Liver (tissue), 9 donors: Measurements from ENCODE around the gene SLMAP. TPM values are rescaled to one million over a fixed set of nuclear protein-coding genes. Genes with fewer than 3 reads are reported as not detected.

Source experiments
- DNase-seq: peaks from one replicate; pipeline ENCODE4 v3.0.0-alpha.2; 2017; ENCODE audit warnings: low spot score
- H3K27ac ChIP-seq, 2 donors: one replicate each; pipeline ENCODE4 v1.7.0; 2013; ENCODE audit warnings: inconsistent platforms in 2 of 2, low read length in 2 of 2, control low read depth in 1 of 2, low read depth in 1 of 2, mild to moderate bottlenecking in 1 of 2
- H3K27me3 ChIP-seq, 4 donors: one replicate each; pipeline versions ENCODE4 v1.6.1 to v1.7.0; 2013; ENCODE audit warnings: low read length in 3 of 4, inconsistent platforms in 1 of 4, mild to moderate bottlenecking in 1 of 4, moderate library complexity in 1 of 4; ENCODE audit not compliant: control insufficient read depth in 4 of 4, insufficient read depth in 4 of 4
- H3K36me3 ChIP-seq, 4 donors: one replicate each; pipeline versions ENCODE4 v1.6.1 to v1.7.0; 2013; ENCODE audit warnings: low read length in 3 of 4, mild to moderate bottlenecking in 3 of 4, low read depth in 1 of 4, moderate library complexity in 1 of 4; ENCODE audit not compliant: control insufficient read depth in 4 of 4, insufficient read depth in 3 of 4
- H3K4me1 ChIP-seq, 4 donors: one replicate each; pipeline versions ENCODE4 v1.6.1 to v1.7.0; 2013; ENCODE audit warnings: low read length in 3 of 4, mild to moderate bottlenecking in 3 of 4, moderate library complexity in 1 of 4; ENCODE audit not compliant: control insufficient read depth in 4 of 4, insufficient read depth in 4 of 4
- H3K4me3 ChIP-seq, 3 donors: one replicate each; pipeline versions ENCODE4 v1.6.1 to v1.7.0; 2013; ENCODE audit warnings: low read length in 3 of 3, control low read depth in 1 of 3, low read depth in 1 of 3, mild to moderate bottlenecking in 1 of 3
- H3K9ac ChIP-seq, 2 donors: one replicate each; pipeline ENCODE4 v1.7.0; 2013; ENCODE audit warnings: low read length in 2 of 2, mild to moderate bottlenecking in 2 of 2, moderate library complexity in 2 of 2, control low read depth in 1 of 2, low read depth in 1 of 2
- H3K9me3 ChIP-seq, 4 donors: one replicate each; pipeline versions ENCODE4 v1.6.1 to v1.7.0; 2013; ENCODE audit warnings: low read length in 3 of 4; ENCODE audit not compliant: control insufficient read depth in 4 of 4
- EGR1 ChIP-seq, 2 donors: IDR thresholded peaks; 2 replicates each; pipeline ENCODE4 v1.6.1; 2016 to 2018; ENCODE audit warnings: antibody characterized with exemption in 2 of 2, low read depth in 2 of 2
- FOXA1 ChIP-seq: IDR thresholded peaks from 2 replicates; pipeline ENCODE4 v1.6.1; 2016; ENCODE audit warnings: antibody characterized with exemption
- FOXA2 ChIP-seq: IDR thresholded peaks from 2 replicates; pipeline ENCODE4 v1.6.1; 2016; ENCODE audit warnings: antibody characterized with exemption
- GABPA ChIP-seq, 2 donors: IDR thresholded peaks in 1 of 2; conservative IDR thresholded peaks in 1 of 2; 2 replicates each; pipeline ENCODE4 v1.6.1; 2016; ENCODE audit warnings: antibody characterized with exemption in 2 of 2, mild to moderate bottlenecking in 1 of 2, moderate library complexity in 1 of 2
- HNF4A ChIP-seq, 2 donors: conservative IDR thresholded peaks; 2 replicates each; pipeline ENCODE4 v1.6.1; 2016; ENCODE audit warnings: antibody characterized with exemption in 2 of 2, mild to moderate bottlenecking in 2 of 2
- HNF4G ChIP-seq: IDR thresholded peaks from 2 replicates; pipeline ENCODE4 v1.6.1; 2016; ENCODE audit warnings: antibody characterized with exemption
- JUND ChIP-seq, 2 donors: IDR thresholded peaks; 2 replicates each; pipeline ENCODE4 v1.6.1; 2016; ENCODE audit warnings: antibody characterized with exemption in 2 of 2
- NR2F2 ChIP-seq: IDR thresholded peaks from 2 replicates; pipeline ENCODE4 v1.6.1; 2016; ENCODE audit warnings: antibody characterized with exemption
- RAD21 ChIP-seq, 2 donors: IDR thresholded peaks; 2 replicates each; pipeline ENCODE4 v1.6.1; 2016; ENCODE audit warnings: antibody characterized with exemption in 2 of 2, mild to moderate bottlenecking in 2 of 2
- RXRA ChIP-seq, 2 donors: IDR thresholded peaks; 2 replicates each; pipeline ENCODE4 v1.6.1; 2017 to 2018; ENCODE audit warnings: antibody characterized with exemption in 2 of 2, mild to moderate bottlenecking in 1 of 2
- SP1 ChIP-seq: IDR thresholded peaks from 2 replicates; pipeline ENCODE4 v1.6.1; 2018; ENCODE audit warnings: antibody characterized with exemption, mild to moderate bottlenecking
- TAF1 ChIP-seq: conservative IDR thresholded peaks from 2 replicates; pipeline ENCODE4 v1.6.1; 2016; ENCODE audit warnings: antibody characterized with exemption, mild to moderate bottlenecking
- YY1 ChIP-seq: IDR thresholded peaks from 2 replicates; pipeline ENCODE4 v1.6.1; 2016; ENCODE audit warnings: antibody characterized with exemption, mild to moderate bottlenecking
- WGBS: extraction: QIAGEN DNeasy Blood & Tissue Kit; methylation state at CpG from one replicate; pipeline ENCODE4 v1.1.7; 2013; 5-methylcytosine and 5-hydroxymethylcytosine counted together
- polyA plus RNA-seq, 2 donors: library from polyadenylated mRNA; stranded (reverse) in 1 of 2; unstranded in 1 of 2; fragments of 200-250 nt in 1 of 2; fragments of >200 nt in 1 of 2; fragmentation: Nextera tagmentation in 1 of 2; extraction: Ambion mirVana in 1 of 2; gene quantifications; one replicate each; pipeline versions ENCODE4 v1.2.1 to v1.2.3, GENCODE V29; 2013 to 2015
- total RNA-seq, 2 donors: library from RNA; depleted of rRNA; stranded (reverse); fragments of >200 nt; gene quantifications; one replicate each; pipeline ENCODE4 v1.2.3, GENCODE V29; 2014
- TF ChIP-seq, protein P1 (sequence below): IDR thresholded peaks from 2 replicates; pipeline ENCODE4 v1.6.1; 2016; ENCODE audit warnings: antibody characterized with exemption
- TF ChIP-seq, protein P2 (sequence below): IDR thresholded peaks from 2 replicates; pipeline ENCODE4 v1.6.1; 2016; ENCODE audit warnings: antibody characterized with exemption
- TF ChIP-seq, protein P3 (sequence below): IDR thresholded peaks from 2 replicates; pipeline ENCODE4 v1.6.1; 2016; ENCODE audit warnings: antibody characterized with exemption, mild to moderate bottlenecking
- donor health status: healthy.
- donor health status: healthy.
- donor health status: healthy.
- donor health status: healthy.
- donor health status: healthy.

SLMAP gene
- total and polyA plus RNA-seq, 4 donors: 10.2 to 37.8 (median 19.4) TPM

DNA sequence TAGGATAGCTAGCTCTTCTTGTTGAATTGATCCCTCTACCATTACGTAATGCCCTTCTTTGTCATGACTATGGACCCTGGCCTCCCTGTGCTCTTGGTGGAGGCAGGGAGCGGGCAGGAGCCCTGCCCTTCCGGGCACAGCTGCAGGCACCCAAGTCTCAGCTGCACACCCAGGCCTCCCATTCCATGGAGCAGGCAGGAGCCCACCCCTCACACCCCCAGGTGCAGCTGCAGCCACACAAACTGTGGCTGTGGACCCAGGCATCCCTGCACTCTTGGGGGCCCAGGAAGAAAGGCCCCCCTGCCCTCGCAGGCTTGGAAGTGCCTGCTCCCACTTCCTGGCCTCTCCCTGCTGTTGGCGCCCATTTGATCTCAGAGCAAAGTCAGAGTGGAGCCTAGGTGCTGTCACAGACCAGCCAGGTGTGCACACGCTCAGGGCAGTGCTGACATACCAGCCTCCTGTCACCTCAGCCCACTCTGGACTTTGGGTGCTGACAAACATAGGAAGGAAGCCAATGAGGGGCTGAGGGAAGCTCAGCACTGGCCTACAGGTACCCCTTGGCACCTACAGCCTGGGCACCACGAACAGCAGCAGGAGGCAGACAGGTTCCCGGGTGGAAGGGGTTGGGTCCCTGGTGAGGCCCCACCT is 53.0 kb downstream of the SLMAP start:
- H3K4me1 ChIP-seq: peaks cover 0 to 7% (median 3%) of the 10 kb centered on the region in 4 donors
- no peak overlapping the region for H3K4me3 ChIP-seq
- WGBS: 87% methylated on average over 8 of the region's 8 CpGs
- no peak overlapping the region for H3K27ac ChIP-seq
- no peaks in the 10 kb centered on the region for H3K9me3 ChIP-seq
- no peak overlapping the region for H3K9ac ChIP-seq
- DNase-seq: no peak
- H3K36me3 ChIP-seq: no peaks in the 10 kb centered on the region
- H3K27me3 ChIP-seq: no peaks in the 10 kb centered on the region
- TF ChIP-seq, protein P1, sequence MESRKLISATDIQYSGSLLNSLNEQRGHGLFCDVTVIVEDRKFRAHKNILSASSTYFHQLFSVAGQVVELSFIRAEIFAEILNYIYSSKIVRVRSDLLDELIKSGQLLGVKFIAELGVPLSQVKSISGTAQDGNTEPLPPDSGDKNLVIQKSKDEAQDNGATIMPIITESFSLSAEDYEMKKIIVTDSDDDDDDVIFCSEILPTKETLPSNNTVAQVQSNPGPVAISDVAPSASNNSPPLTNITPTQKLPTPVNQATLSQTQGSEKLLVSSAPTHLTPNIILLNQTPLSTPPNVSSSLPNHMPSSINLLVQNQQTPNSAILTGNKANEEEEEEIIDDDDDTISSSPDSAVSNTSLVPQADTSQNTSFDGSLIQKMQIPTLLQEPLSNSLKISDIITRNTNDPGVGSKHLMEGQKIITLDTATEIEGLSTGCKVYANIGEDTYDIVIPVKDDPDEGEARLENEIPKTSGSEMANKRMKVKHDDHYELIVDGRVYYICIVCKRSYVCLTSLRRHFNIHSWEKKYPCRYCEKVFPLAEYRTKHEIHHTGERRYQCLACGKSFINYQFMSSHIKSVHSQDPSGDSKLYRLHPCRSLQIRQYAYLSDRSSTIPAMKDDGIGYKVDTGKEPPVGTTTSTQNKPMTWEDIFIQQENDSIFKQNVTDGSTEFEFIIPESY: no peak
- TF ChIP-seq JUND (IDR thresholded peaks at IDR 0.05): no peak
- TF ChIP-seq, protein P2, sequence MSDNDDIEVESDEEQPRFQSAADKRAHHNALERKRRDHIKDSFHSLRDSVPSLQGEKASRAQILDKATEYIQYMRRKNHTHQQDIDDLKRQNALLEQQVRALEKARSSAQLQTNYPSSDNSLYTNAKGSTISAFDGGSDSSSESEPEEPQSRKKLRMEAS: no peak
- TF ChIP-seq NR2F2: no peak
- no peak for TF ChIP-seq FOXA2
- TF ChIP-seq HNF4G: no peak
- TF ChIP-seq, protein P3, sequence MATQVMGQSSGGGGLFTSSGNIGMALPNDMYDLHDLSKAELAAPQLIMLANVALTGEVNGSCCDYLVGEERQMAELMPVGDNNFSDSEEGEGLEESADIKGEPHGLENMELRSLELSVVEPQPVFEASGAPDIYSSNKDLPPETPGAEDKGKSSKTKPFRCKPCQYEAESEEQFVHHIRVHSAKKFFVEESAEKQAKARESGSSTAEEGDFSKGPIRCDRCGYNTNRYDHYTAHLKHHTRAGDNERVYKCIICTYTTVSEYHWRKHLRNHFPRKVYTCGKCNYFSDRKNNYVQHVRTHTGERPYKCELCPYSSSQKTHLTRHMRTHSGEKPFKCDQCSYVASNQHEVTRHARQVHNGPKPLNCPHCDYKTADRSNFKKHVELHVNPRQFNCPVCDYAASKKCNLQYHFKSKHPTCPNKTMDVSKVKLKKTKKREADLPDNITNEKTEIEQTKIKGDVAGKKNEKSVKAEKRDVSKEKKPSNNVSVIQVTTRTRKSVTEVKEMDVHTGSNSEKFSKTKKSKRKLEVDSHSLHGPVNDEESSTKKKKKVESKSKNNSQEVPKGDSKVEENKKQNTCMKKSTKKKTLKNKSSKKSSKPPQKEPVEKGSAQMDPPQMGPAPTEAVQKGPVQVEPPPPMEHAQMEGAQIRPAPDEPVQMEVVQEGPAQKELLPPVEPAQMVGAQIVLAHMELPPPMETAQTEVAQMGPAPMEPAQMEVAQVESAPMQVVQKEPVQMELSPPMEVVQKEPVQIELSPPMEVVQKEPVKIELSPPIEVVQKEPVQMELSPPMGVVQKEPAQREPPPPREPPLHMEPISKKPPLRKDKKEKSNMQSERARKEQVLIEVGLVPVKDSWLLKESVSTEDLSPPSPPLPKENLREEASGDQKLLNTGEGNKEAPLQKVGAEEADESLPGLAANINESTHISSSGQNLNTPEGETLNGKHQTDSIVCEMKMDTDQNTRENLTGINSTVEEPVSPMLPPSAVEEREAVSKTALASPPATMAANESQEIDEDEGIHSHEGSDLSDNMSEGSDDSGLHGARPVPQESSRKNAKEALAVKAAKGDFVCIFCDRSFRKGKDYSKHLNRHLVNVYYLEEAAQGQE: no peak
- no peak for TF ChIP-seq RXRA (IDR thresholded peaks at IDR 0.05)
- TF ChIP-seq YY1: no peak
- no peak for TF ChIP-seq GABPA (IDR thresholded peaks at IDR 0.05 in 1 of 2, conservative IDR thresholded peaks at IDR 0.05 in 1 of 2)
- no peak for TF ChIP-seq FOXA1
- TF ChIP-seq RAD21 (IDR thresholded peaks at IDR 0.05): no peak
- TF ChIP-seq EGR1 (IDR thresholded peaks at IDR 0.05; ENCODE audit: low read depth in 2 of 2): no peak
- TF ChIP-seq HNF4A (conservative IDR thresholded peaks at IDR 0.05): no peak
- TF ChIP-seq TAF1: no peak

DNA sequence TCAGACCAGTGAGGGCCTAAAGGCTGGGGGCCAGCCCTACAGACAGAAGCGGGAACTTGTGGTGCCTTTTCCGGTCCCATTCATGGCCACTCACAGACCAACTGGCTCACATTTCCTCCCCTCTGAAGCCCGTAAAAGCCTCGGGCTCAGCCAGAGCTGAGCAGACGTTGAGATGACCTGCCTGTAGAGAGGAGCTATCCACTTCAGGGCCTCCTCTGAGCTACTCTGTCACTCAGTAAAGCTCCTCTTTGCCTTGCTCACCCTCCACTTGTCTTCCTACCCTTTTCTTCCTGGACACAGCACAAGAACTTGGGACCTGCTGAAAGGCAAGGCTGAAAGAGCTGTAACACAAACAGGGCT is 53.5 kb downstream of the SLMAP start:
- peaks cover 0 to 7% (median 3%) of the 10 kb centered on the region in 4 donors for H3K4me1 ChIP-seq
- no peak overlapping the region for H3K9ac ChIP-seq
- H3K27ac ChIP-seq: no peak overlapping the region
- 96% methylated on average over 5 of the region's 5 CpGs for WGBS
- no peaks in the 10 kb centered on the region for H3K27me3 ChIP-seq
- no peak overlapping the region for H3K4me3 ChIP-seq
- H3K36me3 ChIP-seq: no peaks in the 10 kb centered on the region
- no peaks in the 10 kb centered on the region for H3K9me3 ChIP-seq
- TF ChIP-seq HNF4G (no peak), SP1 (no peak), YY1 (no peak), JUND (IDR thresholded peaks at IDR 0.05) (no peak)
- TF ChIP-seq, protein P2: no peak
- no peak for DNase-seq
